HG03175 (cell line): ENCODE results near the gene PISD.

Experiments
- ATAC-seq: cut with Tn5 transposase; IDR thresholded peaks from one replicate; pipeline ENCODE4 v1.9.1; 2021; ENCODE audit warnings: mild to moderate bottlenecking, moderate library complexity; ENCODE audit not compliant: unreplicated experiment

PISD gene

GRCh38 chr22:31578171-31578570 is 83.8 kb downstream of the PISD start:
- no peak for ATAC-seq

GRCh38 chr22:31577711-31578110 is 84.3 kb downstream of the PISD start:
- ATAC-seq = no peak

GRCh38 chr22:31575190-31575589 is 86.8 kb downstream of the PISD start:
- no peak for ATAC-seq

GRCh38 chr22:31574055-31574670 is 87.9 kb downstream of the PISD start:
- no peak for ATAC-seq

GRCh38 chr22:31572939-31573338 is 89.1 kb downstream of the PISD start:
- no peak for ATAC-seq

GRCh38 chr22:31569126-31569525 is 92.9 kb downstream of the PISD start:
- ATAC-seq = no peak
